Measurements from ENCODE around the gene ICOSLG. TPM values are rescaled to one million over a fixed set of nuclear protein-coding genes. Genes with fewer than 3 reads are reported as not detected.
"Not testable (repeated sequence)": the region's sequence is repeated elsewhere in the genome, so short reads cannot be mapped to it uniquely, and the experiment has no call there.

Gene ICOSLG
- total RNA-seq, 1 donor, result not detected

- not testable (repeated sequence) for H3K4me2 ChIP-seq (ENCODE audit: insufficient read depth, low read length); H3K36me3 ChIP-seq (ENCODE audit: insufficient read depth, low read length); H3K27me3 ChIP-seq (ENCODE audit: insufficient read depth, low read length); H4K20me1 ChIP-seq (ENCODE audit: insufficient read depth, low read length); H2AFZ ChIP-seq (ENCODE audit: low read length); H3K4me3 ChIP-seq (ENCODE audit: insufficient read depth, low read length); H3K9me3 ChIP-seq (ENCODE audit: low read depth, low read length); H3K4me1 ChIP-seq (ENCODE audit: insufficient read depth, low read length); H3K79me2 ChIP-seq (ENCODE audit: insufficient read depth, low read length); DNase-seq (ENCODE audit: insufficient read length, low spot score, missing footprints); H3K27ac ChIP-seq (ENCODE audit: low read depth, low read length)
Measured at GRCh38 chr21:44196212-44197155, 44.3 kb downstream of the ICOSLG start.

- not testable (repeated sequence) for DNase-seq (ENCODE audit: insufficient read length, low spot score, missing footprints); H3K79me2 ChIP-seq (ENCODE audit: insufficient read depth, low read length); H3K9me3 ChIP-seq (ENCODE audit: low read depth, low read length); H3K4me2 ChIP-seq (ENCODE audit: insufficient read depth, low read length); H3K36me3 ChIP-seq (ENCODE audit: insufficient read depth, low read length); H3K27ac ChIP-seq (ENCODE audit: low read depth, low read length); H3K4me1 ChIP-seq (ENCODE audit: insufficient read depth, low read length); H3K4me3 ChIP-seq (ENCODE audit: insufficient read depth, low read length); H3K27me3 ChIP-seq (ENCODE audit: insufficient read depth, low read length); H2AFZ ChIP-seq (ENCODE audit: low read length); H4K20me1 ChIP-seq (ENCODE audit: insufficient read depth, low read length)
Measured at GRCh38 chr21:44194888-44195287, 45.9 kb downstream of the ICOSLG start.

GRCh38 chr21:44194451-44194850 is 46.3 kb downstream of the ICOSLG start:
- not testable (repeated sequence) for H3K36me3 ChIP-seq (ENCODE audit: insufficient read depth, low read length); DNase-seq (ENCODE audit: insufficient read length, low spot score, missing footprints); H3K27ac ChIP-seq (ENCODE audit: low read depth, low read length); H3K9me3 ChIP-seq (ENCODE audit: low read depth, low read length); H3K4me1 ChIP-seq (ENCODE audit: insufficient read depth, low read length); H3K79me2 ChIP-seq (ENCODE audit: insufficient read depth, low read length); H4K20me1 ChIP-seq (ENCODE audit: insufficient read depth, low read length); H3K27me3 ChIP-seq (ENCODE audit: insufficient read depth, low read length); H3K4me3 ChIP-seq (ENCODE audit: insufficient read depth, low read length); H2AFZ ChIP-seq (ENCODE audit: low read length); H3K4me2 ChIP-seq (ENCODE audit: insufficient read depth, low read length)

DNA sequence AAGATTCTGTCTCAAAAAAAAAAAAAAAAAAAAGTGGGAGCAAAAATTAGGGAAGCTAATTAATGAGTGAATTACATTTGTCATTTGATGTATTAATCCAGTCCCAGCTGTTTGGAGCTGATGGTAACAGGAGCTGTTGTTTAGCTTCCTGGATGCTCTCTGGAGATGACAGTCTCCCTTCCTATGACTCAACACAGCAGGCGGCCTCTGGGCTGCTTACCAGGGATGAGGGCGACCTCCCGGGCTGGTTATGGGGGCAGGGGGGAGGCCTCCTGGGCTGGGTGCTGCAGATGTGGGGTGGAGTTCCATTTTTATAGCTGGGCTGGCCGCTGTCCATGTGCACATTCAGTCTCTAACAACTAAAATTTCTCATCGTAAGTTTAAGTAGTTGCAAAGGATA is 47.6 kb downstream of the ICOSLG start:
- H3K4me2 ChIP-seq (ENCODE audit: insufficient read depth, low read length); H3K79me2 ChIP-seq (ENCODE audit: insufficient read depth, low read length); H4K20me1 ChIP-seq (ENCODE audit: insufficient read depth, low read length); H3K4me3 ChIP-seq (ENCODE audit: insufficient read depth, low read length); H3K36me3 ChIP-seq (ENCODE audit: insufficient read depth, low read length); H2AFZ ChIP-seq (ENCODE audit: low read length); H3K27ac ChIP-seq (ENCODE audit: low read depth, low read length); H3K27me3 ChIP-seq (ENCODE audit: insufficient read depth, low read length); H3K4me1 ChIP-seq (ENCODE audit: insufficient read depth, low read length); H3K9me3 ChIP-seq (ENCODE audit: low read depth, low read length); DNase-seq (ENCODE audit: insufficient read length, low spot score, missing footprints): not testable (repeated sequence)

DNA sequence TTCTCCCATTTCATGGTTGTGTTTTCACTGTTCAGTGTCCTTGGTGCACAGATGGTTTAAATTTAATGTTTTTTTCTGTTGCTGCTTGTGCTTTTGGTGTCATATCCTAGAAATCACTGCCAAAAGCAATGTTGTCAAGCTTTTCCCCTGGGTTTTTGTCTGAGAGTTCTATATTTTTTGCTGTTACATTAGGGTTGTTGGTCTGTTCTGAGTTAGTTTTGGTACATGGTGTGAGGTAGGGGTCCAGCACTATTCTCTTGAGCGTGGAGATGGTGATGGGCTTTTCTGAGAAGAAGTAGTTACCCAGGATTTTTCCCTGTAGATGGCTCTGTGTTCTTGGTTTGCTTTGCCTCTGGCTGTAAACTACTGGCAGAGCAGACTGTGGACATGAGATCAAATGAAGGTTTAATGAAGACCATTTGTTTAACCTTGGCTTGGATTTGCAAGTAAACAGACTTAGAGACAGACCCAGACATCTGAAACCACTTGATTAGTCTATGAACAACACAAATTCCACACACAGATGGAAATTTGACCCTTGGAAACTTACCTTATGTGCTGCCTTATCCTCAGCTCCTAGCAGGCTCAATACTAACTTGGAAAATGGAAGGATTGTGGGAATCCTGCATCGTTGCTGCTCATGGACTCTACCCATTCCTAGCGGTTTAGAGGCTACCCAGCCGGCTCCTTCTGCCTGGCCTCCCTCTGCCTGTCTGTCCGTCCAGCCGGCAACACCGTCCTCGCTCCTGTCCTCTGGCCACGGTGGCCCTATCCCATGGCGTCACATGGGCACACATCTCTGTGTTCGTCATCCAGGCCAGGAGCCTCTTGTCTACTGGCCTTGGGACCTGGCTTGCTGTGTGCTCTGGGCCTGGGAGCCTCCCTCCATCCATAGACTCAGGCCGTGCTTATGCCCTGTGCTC is 50.1 kb downstream of the ICOSLG start:
- not testable (repeated sequence) for H3K79me2 ChIP-seq (ENCODE audit: insufficient read depth, low read length); H3K27ac ChIP-seq (ENCODE audit: low read depth, low read length); H2AFZ ChIP-seq (ENCODE audit: low read length); H3K4me2 ChIP-seq (ENCODE audit: insufficient read depth, low read length); H3K27me3 ChIP-seq (ENCODE audit: insufficient read depth, low read length); H3K36me3 ChIP-seq (ENCODE audit: insufficient read depth, low read length); H3K4me3 ChIP-seq (ENCODE audit: insufficient read depth, low read length); H4K20me1 ChIP-seq (ENCODE audit: insufficient read depth, low read length); H3K9me3 ChIP-seq (ENCODE audit: low read depth, low read length); H3K4me1 ChIP-seq (ENCODE audit: insufficient read depth, low read length); DNase-seq (ENCODE audit: insufficient read length, low spot score, missing footprints)

DNA sequence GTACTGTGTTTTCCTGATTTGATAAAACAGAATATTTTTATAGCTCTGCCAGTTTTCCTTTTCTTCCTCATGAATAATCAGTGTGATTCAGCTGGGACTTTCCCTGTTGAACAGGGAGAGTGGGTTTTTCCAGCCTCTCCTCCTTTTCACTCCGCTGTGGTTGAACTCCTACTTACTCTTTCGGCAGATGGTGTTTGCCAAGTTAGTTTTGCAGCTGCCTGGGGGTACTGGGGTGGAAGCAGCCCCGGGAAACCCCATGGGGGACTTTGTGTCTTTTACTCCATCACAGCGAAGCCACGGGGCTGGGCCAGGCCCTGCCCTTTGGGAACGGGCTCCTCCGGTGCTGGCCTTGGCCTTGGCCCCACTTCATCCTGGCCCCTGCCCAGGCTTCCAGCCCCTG is 55.9 kb downstream of the ICOSLG start:
- not testable (repeated sequence) for H3K4me3 ChIP-seq (ENCODE audit: insufficient read depth, low read length); H4K20me1 ChIP-seq (ENCODE audit: insufficient read depth, low read length); H3K27ac ChIP-seq (ENCODE audit: low read depth, low read length); DNase-seq (ENCODE audit: insufficient read length, low spot score, missing footprints); H2AFZ ChIP-seq (ENCODE audit: low read length); H3K36me3 ChIP-seq (ENCODE audit: insufficient read depth, low read length); H3K79me2 ChIP-seq (ENCODE audit: insufficient read depth, low read length); H3K4me1 ChIP-seq (ENCODE audit: insufficient read depth, low read length); H3K9me3 ChIP-seq (ENCODE audit: low read depth, low read length); H3K4me2 ChIP-seq (ENCODE audit: insufficient read depth, low read length); H3K27me3 ChIP-seq (ENCODE audit: insufficient read depth, low read length)

DNA sequence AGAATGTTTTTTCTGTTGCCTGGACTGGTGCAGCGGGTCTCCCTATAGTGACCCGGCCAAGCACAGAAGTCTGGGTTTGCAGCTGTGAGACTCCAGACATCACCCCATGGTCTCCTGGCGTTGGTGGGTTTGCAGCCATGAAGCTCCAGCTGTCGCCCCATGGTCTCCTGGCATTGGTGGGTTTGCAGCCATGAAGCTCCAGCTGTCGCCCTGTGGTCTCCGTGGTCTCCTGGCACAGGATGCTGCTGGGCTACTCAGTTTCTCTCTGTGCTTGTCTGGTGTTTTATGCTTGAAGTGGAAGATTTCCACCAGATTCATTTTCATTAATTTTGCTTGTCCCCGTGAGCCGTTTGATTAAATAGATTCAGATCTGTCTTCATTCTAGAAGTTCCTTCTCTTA is 58.5 kb downstream of the ICOSLG start:
- H3K4me3 ChIP-seq (ENCODE audit: insufficient read depth, low read length); H3K27ac ChIP-seq (ENCODE audit: low read depth, low read length); H3K36me3 ChIP-seq (ENCODE audit: insufficient read depth, low read length); H4K20me1 ChIP-seq (ENCODE audit: insufficient read depth, low read length); DNase-seq (ENCODE audit: insufficient read length, low spot score, missing footprints); H3K9me3 ChIP-seq (ENCODE audit: low read depth, low read length); H3K79me2 ChIP-seq (ENCODE audit: insufficient read depth, low read length); H3K27me3 ChIP-seq (ENCODE audit: insufficient read depth, low read length); H2AFZ ChIP-seq (ENCODE audit: low read length); H3K4me1 ChIP-seq (ENCODE audit: insufficient read depth, low read length); H3K4me2 ChIP-seq (ENCODE audit: insufficient read depth, low read length): not testable (repeated sequence)

GRCh38 chr21:44181506-44181905 is 59.2 kb downstream of the ICOSLG start:
- not testable (repeated sequence) for H3K27me3 ChIP-seq (ENCODE audit: insufficient read depth, low read length); H3K79me2 ChIP-seq (ENCODE audit: insufficient read depth, low read length); H4K20me1 ChIP-seq (ENCODE audit: insufficient read depth, low read length); H3K9me3 ChIP-seq (ENCODE audit: low read depth, low read length); H3K4me1 ChIP-seq (ENCODE audit: insufficient read depth, low read length); H2AFZ ChIP-seq (ENCODE audit: low read length); H3K4me3 ChIP-seq (ENCODE audit: insufficient read depth, low read length); H3K4me2 ChIP-seq (ENCODE audit: insufficient read depth, low read length); DNase-seq (ENCODE audit: insufficient read length, low spot score, missing footprints); H3K27ac ChIP-seq (ENCODE audit: low read depth, low read length); H3K36me3 ChIP-seq (ENCODE audit: insufficient read depth, low read length)
